ENCODE data around the gene HSH2D. TPM values are rescaled to one million over a fixed set of nuclear protein-coding genes. Genes with fewer than 3 reads are reported as not detected.

The HSH2D gene
- total RNA-seq, 6 experiments from 2014 or later = 0.26 to 1.7 (median 0.48) TPM

DNA sequence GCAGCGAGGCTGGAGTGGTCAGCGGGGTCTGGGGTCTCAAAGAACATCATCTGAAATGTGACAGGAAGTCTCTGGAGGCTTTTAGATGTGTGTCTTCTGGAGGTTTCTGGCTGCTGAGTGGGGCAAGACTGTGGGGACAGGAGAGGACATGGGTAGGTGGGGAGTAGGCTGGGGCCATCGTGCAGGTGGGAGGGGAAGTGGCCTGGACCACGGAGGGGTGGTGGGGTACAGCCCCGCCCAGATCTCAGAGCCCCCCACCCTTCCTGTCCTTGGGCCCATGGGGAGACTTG, 60.5 kb downstream of the HSH2D start:
- Histone ChIP-seq H3K27ac (no peak overlapping the region), H3K4me1 (peaks cover 3 to 73% (median 38%) of the 10 kb centered on the region in 4 donors), H3K27me3 (no peaks in the 10 kb centered on the region), H3K9me3 (no peaks in the 10 kb centered on the region), H3K36me3 (peaks cover 0 to 31% (median 13%) of the 10 kb centered on the region in 4 donors), H3K4me3 (no peak overlapping the region)
- TF ChIP-seq POLR2A (IDR thresholded peaks at IDR 0.05) = no peak
- TF ChIP-seq, protein P1, sequence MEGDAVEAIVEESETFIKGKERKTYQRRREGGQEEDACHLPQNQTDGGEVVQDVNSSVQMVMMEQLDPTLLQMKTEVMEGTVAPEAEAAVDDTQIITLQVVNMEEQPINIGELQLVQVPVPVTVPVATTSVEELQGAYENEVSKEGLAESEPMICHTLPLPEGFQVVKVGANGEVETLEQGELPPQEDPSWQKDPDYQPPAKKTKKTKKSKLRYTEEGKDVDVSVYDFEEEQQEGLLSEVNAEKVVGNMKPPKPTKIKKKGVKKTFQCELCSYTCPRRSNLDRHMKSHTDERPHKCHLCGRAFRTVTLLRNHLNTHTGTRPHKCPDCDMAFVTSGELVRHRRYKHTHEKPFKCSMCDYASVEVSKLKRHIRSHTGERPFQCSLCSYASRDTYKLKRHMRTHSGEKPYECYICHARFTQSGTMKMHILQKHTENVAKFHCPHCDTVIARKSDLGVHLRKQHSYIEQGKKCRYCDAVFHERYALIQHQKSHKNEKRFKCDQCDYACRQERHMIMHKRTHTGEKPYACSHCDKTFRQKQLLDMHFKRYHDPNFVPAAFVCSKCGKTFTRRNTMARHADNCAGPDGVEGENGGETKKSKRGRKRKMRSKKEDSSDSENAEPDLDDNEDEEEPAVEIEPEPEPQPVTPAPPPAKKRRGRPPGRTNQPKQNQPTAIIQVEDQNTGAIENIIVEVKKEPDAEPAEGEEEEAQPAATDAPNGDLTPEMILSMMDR (IDR thresholded peaks at IDR 0.05) = no peak
- DNase-seq (no peak), ATAC-seq (no peak)
- intact Hi-C loops (cut with DNase I) = no loop called here
- 85% methylated on average over 2 of the region's 5 CpGs for WGBS (ENCODE audit: insufficient coverage, low coverage, low lambda C conversion rate, missing lambda C conversion rate)

GRCh38 chr19:16205205-16206045, 61.9 kb downstream of the HSH2D start:
- H3K27me3 ChIP-seq = no peaks in the 10 kb centered on the region
- WGBS (ENCODE audit: insufficient coverage, low coverage, low lambda C conversion rate, missing lambda C conversion rate) = no CpG with 5 or more reads among the region's 11 CpGs
- no peak overlapping the region for H3K4me3 ChIP-seq
- DNase-seq (peak; percentile 75 to 89 (median 88)), ATAC-seq (peak; percentile 57 to 80 (median 76))
- H3K27ac ChIP-seq = peak overlapping the region in 2 of 3 donors; percentile 65 to 78
- TF ChIP-seq, protein P1 (IDR thresholded peaks at IDR 0.05) = no peak
- TF ChIP-seq POLR2A (IDR thresholded peaks at IDR 0.05) = no peak
- intact Hi-C loops (cut with DNase I) = no loop called here
- peaks cover 5 to 46% (median 19%) of the 10 kb centered on the region in 4 donors for H3K36me3 ChIP-seq
- peaks cover 3 to 64% (median 30%) of the 10 kb centered on the region in 4 donors for H3K4me1 ChIP-seq
- H3K9me3 ChIP-seq = no peaks in the 10 kb centered on the region

DNA sequence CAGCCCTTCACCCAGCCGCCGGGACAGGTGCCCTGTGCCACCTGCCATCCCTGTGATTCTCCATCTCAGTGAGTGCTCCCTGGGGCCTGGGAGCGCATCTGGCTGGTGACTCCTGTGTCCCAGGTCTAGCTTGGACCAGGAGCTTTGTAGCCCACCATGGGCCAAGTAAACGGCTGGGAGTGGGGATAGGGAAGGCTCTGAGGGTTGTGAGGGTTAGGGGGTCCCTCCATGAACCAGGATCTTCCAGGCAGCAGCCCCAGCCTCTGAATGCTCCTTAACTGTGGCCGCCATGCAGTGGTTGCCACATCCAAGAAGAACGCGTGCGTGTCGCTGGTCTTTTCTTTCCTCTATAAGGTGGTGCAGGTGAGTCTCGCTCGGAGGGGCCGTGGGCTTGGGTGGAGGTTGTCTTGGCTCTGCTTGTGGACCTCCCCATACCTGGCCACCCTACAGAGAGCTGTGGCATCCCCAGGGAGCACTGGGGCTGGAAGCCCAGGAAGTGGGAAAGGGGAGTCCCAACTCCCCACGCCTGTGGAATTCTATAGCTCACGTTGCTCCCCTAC, 62.6 kb downstream of the HSH2D start:
- peak overlapping the region in 2 of 3 donors; percentile 65 to 78 for H3K27ac ChIP-seq
- H3K27me3 ChIP-seq = no peaks in the 10 kb centered on the region
- H3K36me3 ChIP-seq = peaks cover 5 to 51% (median 24%) of the 10 kb centered on the region in 4 donors
- peaks cover 3 to 57% (median 26%) of the 10 kb centered on the region in 4 donors for H3K4me1 ChIP-seq
- H3K4me3 ChIP-seq = no peak overlapping the region
- intact Hi-C loops (cut with DNase I) = no loop called here
- no peaks in the 10 kb centered on the region for H3K9me3 ChIP-seq
- no peak for ATAC-seq
- TF ChIP-seq, protein P1 (IDR thresholded peaks at IDR 0.05) = no peak
- TF ChIP-seq POLR2A (IDR thresholded peaks at IDR 0.05) = no peak
- 70% methylated on average over 2 of the region's 14 CpGs for WGBS (ENCODE audit: insufficient coverage, low coverage, low lambda C conversion rate, missing lambda C conversion rate)
- DNase-seq = no peak

DNA sequence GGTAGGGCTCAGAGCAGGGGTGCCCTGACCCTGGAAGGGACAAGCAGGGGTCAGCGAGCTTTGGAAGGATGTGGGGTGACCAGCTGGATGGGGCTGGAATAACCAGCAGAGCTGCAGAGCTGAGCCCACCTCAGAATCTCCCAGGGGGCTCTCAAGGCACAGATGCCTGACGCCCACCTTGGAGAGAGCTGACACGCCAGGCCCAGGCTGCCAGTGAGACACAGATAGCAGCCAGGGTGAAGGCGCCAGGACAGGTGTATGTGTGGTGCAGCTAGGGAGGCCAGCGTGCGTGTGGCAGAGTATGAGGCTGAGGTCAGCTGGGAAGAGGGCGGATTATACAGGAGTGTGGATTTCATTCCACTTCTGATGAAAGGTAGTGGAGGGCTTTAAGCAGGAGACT, 63.2 kb downstream of the HSH2D start:
- Histone ChIP-seq H3K27me3 (no peaks in the 10 kb centered on the region), H3K36me3 (peaks cover 5 to 51% (median 24%) of the 10 kb centered on the region in 4 donors), H3K9me3 (no peaks in the 10 kb centered on the region), H3K27ac (no peak overlapping the region), H3K4me1 (peaks cover 3 to 52% (median 24%) of the 10 kb centered on the region in 4 donors), H3K4me3 (no peak overlapping the region)
- WGBS (ENCODE audit: insufficient coverage, low coverage, low lambda C conversion rate, missing lambda C conversion rate) = 91% methylated on average over 4 of the region's 7 CpGs
- DNase-seq = no peak
- TF ChIP-seq POLR2A (IDR thresholded peaks at IDR 0.05) = no peak
- TF ChIP-seq, protein P1 (IDR thresholded peaks at IDR 0.05) = no peak
- ATAC-seq = no peak
- intact Hi-C loops (cut with DNase I) = no loop called here

Data from right lobe of liver (tissue), 6 donors.